A673 (cell line): ENCODE results near the gene PMAIP1. TPM values are rescaled to one million over a fixed set of nuclear protein-coding genes. Genes with fewer than 3 reads are reported as not detected.

Experiments used
- BruUV-seq: library from RNA; stranded (reverse); fragments of 400-500 nt; replicated peaks from 2 replicates; lab custom pipeline; 2021; lab: Mats Ljungman, UMichigan
- CTCF ChIA-PET: fragments of 300-600 bp; sonication (Branson Sonifier 250); formaldehyde crosslinking; loops from one replicate; lab custom pipeline; 2022; ENCODE audit warnings: antibody characterized with exemption; lab: Charles Lee
- POLR2A ChIA-PET: fragments of 300-600 bp; sonication (Branson Sonifier 250); formaldehyde crosslinking; loops from one replicate; lab custom pipeline; 2022; ENCODE audit warnings: antibody characterized with exemption; ENCODE audit not compliant: low non-redundant PET; lab: Charles Lee
- DNase-seq: peaks from one replicate; pipeline ENCODE4 v3.0.0-alpha.2; 2015; ENCODE audit warnings: low spot score
- H3K27ac ChIP-seq: fragments of 200-600 bp; sonication (generic); 2 replicates; pipeline ENCODE4 v1.5.1; 2016; ENCODE audit warnings: mixed run types, low read depth, mild to moderate bottlenecking, mixed read lengths, antibody characterized with exemption, low read length; ENCODE audit not compliant: poor library complexity, severe bottlenecking
- H3K27me3 ChIP-seq: fragments of 200-600 bp; sonication (generic); replicated peaks from 2 replicates; pipeline ENCODE4 v1.6.1; 2017; ENCODE audit warnings: mixed run types, low read depth, mild to moderate bottlenecking, mixed read lengths, antibody characterized with exemption, low read length; ENCODE audit not compliant: insufficient read depth, poor library complexity
- H3K36me3 ChIP-seq: fragments of 200-600 bp; sonication (generic); 2 replicates; pipeline ENCODE4 v1.6.1; 2016; ENCODE audit warnings: mixed run types, mild to moderate bottlenecking, mixed read lengths, antibody characterized with exemption, low read length; ENCODE audit not compliant: insufficient read depth, poor library complexity, severe bottlenecking
- H3K4me1 ChIP-seq: fragments of 200-600 bp; sonication (generic); 2 replicates; pipeline ENCODE4 v1.6.1; 2017; ENCODE audit warnings: mixed run types, mild to moderate bottlenecking, mixed read lengths, antibody characterized with exemption, low read length; ENCODE audit not compliant: insufficient read depth, poor library complexity, severe bottlenecking
- H3K4me3 ChIP-seq: fragments of 200-600 bp; sonication (generic); 2 replicates; pipeline ENCODE4 v1.5.1; 2016; ENCODE audit warnings: low read depth, mixed run types, mild to moderate bottlenecking, mixed read lengths, low read length; ENCODE audit not compliant: poor library complexity, severe bottlenecking
- H3K9me3 ChIP-seq: fragments of 200-600 bp; sonication (generic); 2 replicates; pipeline ENCODE4 v1.6.1; 2016; ENCODE audit warnings: mixed run types, low read depth, mild to moderate bottlenecking, mixed read lengths, antibody characterized with exemption, low read length; ENCODE audit not compliant: poor library complexity, severe bottlenecking
- CTCF ChIP-seq: fragments of 300-800, 200-600 bp; sonication (generic); conservative IDR thresholded peaks from 2 replicates; pipeline ENCODE4 v1.5.1; 2017; ENCODE audit warnings: low read depth, mild to moderate bottlenecking, antibody characterized with exemption, low read length, moderate library complexity, mixed read lengths
- EZH2 ChIP-seq: fragments of 200-600 bp; sonication (generic); IDR thresholded peaks from 2 replicates; pipeline ENCODE4 v1.6.1; 2017; ENCODE audit warnings: borderline replicate concordance, low read depth, mild to moderate bottlenecking, mixed read lengths, antibody characterized with exemption, low read length; ENCODE audit not compliant: poor library complexity, severe bottlenecking
- intact Hi-C: fragments of 100-400 bp; cut with micrococcal nuclease; formaldehyde crosslinking; loops from one replicate; pipeline ENCODE4 v1.10.0; 2022; ENCODE audit not compliant: unreplicated experiment
- total RNA-seq: library from RNA; stranded (reverse); gene quantifications from 2 replicates; pipeline ENCODE4 v1.2.3, GENCODE V29; 2021

Gene PMAIP1
- total RNA-seq, 1 experiment from 2014 or later: 43.6 TPM

GRCh38 chr18:59870623-59871130, 29.1 kb upstream of the PMAIP1 start:
- no peak for DNase-seq
- Histone ChIP-seq H3K36me3 (no peaks in the 10 kb centered on the region), H3K27me3 (no peaks in the 10 kb centered on the region), H3K4me1 (no peaks in the 10 kb centered on the region), H3K27ac (no peak overlapping the region), H3K4me3 (no peak overlapping the region), H3K9me3 (no peaks in the 10 kb centered on the region)
- no TSS peak for BruUV-seq
- ChIA-PET POLR2A (no interaction called here), CTCF (no interaction called here)
- no peak for TF ChIP-seq CTCF
- no peak for TF ChIP-seq EZH2
- intact Hi-C loops: no loop called here

GRCh38 chr18:59871711-59872362, 28.0 kb upstream of the PMAIP1 start:
- Histone ChIP-seq H3K27ac (no peak overlapping the region), H3K4me1 (no peaks in the 10 kb centered on the region), H3K9me3 (no peaks in the 10 kb centered on the region), H3K27me3 (no peaks in the 10 kb centered on the region), H3K36me3 (no peaks in the 10 kb centered on the region), H3K4me3 (no peak overlapping the region)
- ChIA-PET CTCF (no interaction called here), POLR2A (no interaction called here)
- no peak for TF ChIP-seq EZH2
- no TSS peak for BruUV-seq
- intact Hi-C loops: no loop called here
- DNase-seq: no peak

- Histone ChIP-seq H3K27ac (no peak overlapping the region), H3K9me3 (no peaks in the 10 kb centered on the region), H3K4me1 (no peaks in the 10 kb centered on the region), H3K36me3 (no peaks in the 10 kb centered on the region), H3K4me3 (no peak overlapping the region), H3K27me3 (no peaks in the 10 kb centered on the region)
- no peak for DNase-seq
- CTCF ChIA-PET: no interaction called here
- intact Hi-C loops: no loop called here
- no peak for TF ChIP-seq CTCF
- no peak for TF ChIP-seq EZH2
- BruUV-seq: no TSS peak
- POLR2A ChIA-PET: no interaction called here
These were observed 26.2 kb upstream of the PMAIP1 start for GRCh38 chr18:59873641-59874040.

- DNase-seq: no peak
- Histone ChIP-seq H3K27me3 (no peaks in the 10 kb centered on the region), H3K4me1 (no peaks in the 10 kb centered on the region), H3K27ac (no peak overlapping the region), H3K9me3 (no peaks in the 10 kb centered on the region), H3K36me3 (no peaks in the 10 kb centered on the region), H3K4me3 (no peak overlapping the region)
- ChIA-PET POLR2A (no interaction called here), CTCF (no interaction called here)
- BruUV-seq: no TSS peak
- intact Hi-C loops: no loop called here
- TF ChIP-seq EZH2 (no peak), CTCF (no peak)
These were observed 25.6 kb upstream of the PMAIP1 start for GRCh38 chr18:59874166-59874565.
